GM12872 (cell line): ENCODE results near the gene TFR2.

Experiments used
- CTCF ChIP-seq: IDR thresholded peaks from 3 replicates; pipeline ENCODE4 v1.5.1; 2011; ENCODE audit warnings: low read depth, mild to moderate bottlenecking, low read length, moderate library complexity; ENCODE audit not compliant: insufficient read depth

Gene TFR2

GRCh38 chr7:100588438-100588837 is 52.9 kb downstream of the TFR2 start:
- TF ChIP-seq CTCF, result peak; percentile 57

GRCh38 chr7:100586266-100587025 is 54.9 kb downstream of the TFR2 start, which contains the start of gene FBXO24:
Gene FBXO24, plus strand, starts transcription at chr7:100586328. Its CDS starts 298 bp downstream, at chr7:100586626.
- TF ChIP-seq CTCF, result no peak

- TF ChIP-seq CTCF, result no peak
These were observed 55.7 kb downstream of the TFR2 start, which contains the start of gene LRCH4 for GRCh38 chr7:100585511-100586265. Gene LRCH4, minus strand, starts transcription at chr7:100586129. Its CDS starts 29 bp downstream, at chr7:100586100.

- TF ChIP-seq CTCF, result no peak
These were observed 56.5 kb downstream of the TFR2 start for GRCh38 chr7:100584683-100585510.

GRCh38 chr7:100584054-100584682 is 57.2 kb downstream of the TFR2 start:
- TF ChIP-seq CTCF, result no peak

GRCh38 chr7:100583132-100584053 is 58.0 kb downstream of the TFR2 start:
- no peak for TF ChIP-seq CTCF
